Measurements from ENCODE around the gene GLRX3. TPM values are rescaled to one million over a fixed set of nuclear protein-coding genes. Genes with fewer than 3 reads are reported as not detected.
"Not testable (repeated sequence)": the region's sequence is repeated elsewhere in the genome, so short reads cannot be mapped to it uniquely, and the experiment has no call there.

The GLRX3 gene
- polyA plus RNA-seq = 10 to 100 TPM; 37.2 to 67.3 (median 65.7) TPM

GRCh38 chr10:130136226-130137089, at the start of gene GLRX3:
TSS of gene GLRX3 (plus strand) at chr10:130136391. CDS start at chr10:130136421, 30 bp downstream.
- H3K27ac ChIP-seq (ENCODE audit: low read depth, low read length) = no peak within 1 kb of the TSS
- WGBS, 3 donors = 0 to 1% (median 1%) methylated on average over 70 to 95 of the region's 96 CpGs

GRCh38 chr10:130090565-130090964, 45.6 kb upstream of the GLRX3 start:
- not testable (repeated sequence) for H3K27ac ChIP-seq (ENCODE audit: low read depth, low read length)
- WGBS, 3 donors = 82 to 91% (median 86%) methylated on average over 5 of the region's 5 CpGs

- 94 to 97% (median 95%) methylated on average over 6 of the region's 6 CpGs for WGBS, 3 donors
- H3K27ac ChIP-seq (ENCODE audit: low read depth, low read length) = no peak overlapping the region
These were observed 36.8 kb upstream of the GLRX3 start for GRCh38 chr10:130099344-130099743.

DNA sequence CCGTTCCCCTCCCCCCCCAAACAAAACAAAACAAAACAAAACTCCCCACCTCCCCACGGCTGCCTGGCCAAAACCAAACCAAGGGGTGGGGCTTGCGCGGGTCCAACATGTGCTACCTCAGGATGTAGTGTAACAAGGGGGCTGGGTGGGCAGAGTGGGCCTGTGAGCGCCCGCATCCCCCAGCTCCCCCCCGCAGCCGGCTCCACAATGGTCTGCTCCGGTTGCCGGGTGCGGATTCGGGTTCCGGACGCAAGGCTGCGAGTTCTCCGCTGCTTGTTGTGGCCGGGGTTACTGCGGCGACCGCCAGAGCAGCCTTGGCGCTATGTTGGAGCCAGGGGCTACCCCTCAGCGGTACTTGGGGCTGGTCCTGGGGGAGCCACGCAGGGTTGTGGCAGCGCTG, 30.5 kb upstream of the GLRX3 start:
- WGBS, 3 donors = 82 to 86% (median 85%) methylated on average over 24 of the region's 24 CpGs
- H3K27ac ChIP-seq (ENCODE audit: low read depth, low read length) = no peak overlapping the region

DNA sequence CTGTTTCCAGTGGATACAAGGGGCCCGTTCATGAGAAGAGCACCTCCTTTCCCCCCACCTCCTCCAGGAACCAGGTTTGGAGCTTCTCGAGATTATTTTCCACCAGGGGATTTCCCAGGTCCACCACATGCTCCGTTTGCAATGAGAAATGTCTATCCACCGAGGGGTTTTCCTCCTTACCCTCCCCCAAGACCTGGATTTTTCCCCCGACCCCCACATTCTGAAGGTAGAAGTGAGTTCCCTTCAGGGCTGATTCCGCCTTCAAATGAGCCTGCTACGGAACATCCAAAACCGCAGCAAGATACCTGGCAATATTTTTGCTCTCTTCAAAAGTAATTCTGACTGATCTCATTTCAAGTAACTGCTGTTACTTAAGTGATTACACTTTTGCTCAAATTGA, 28.0 kb upstream of the GLRX3 start:
- 78 to 87% (median 82%) methylated on average over 7 to 8 of the region's 8 CpGs for WGBS, 3 donors
- not testable (repeated sequence) for H3K27ac ChIP-seq (ENCODE audit: low read depth, low read length)

- 44 to 55% (median 52%) methylated on average over 6 of the region's 6 CpGs for WGBS, 3 donors
- no peak overlapping the region for H3K27ac ChIP-seq (ENCODE audit: low read depth, low read length)
These were observed 27.1 kb upstream of the GLRX3 start for GRCh38 chr10:130108934-130109604.

DNA sequence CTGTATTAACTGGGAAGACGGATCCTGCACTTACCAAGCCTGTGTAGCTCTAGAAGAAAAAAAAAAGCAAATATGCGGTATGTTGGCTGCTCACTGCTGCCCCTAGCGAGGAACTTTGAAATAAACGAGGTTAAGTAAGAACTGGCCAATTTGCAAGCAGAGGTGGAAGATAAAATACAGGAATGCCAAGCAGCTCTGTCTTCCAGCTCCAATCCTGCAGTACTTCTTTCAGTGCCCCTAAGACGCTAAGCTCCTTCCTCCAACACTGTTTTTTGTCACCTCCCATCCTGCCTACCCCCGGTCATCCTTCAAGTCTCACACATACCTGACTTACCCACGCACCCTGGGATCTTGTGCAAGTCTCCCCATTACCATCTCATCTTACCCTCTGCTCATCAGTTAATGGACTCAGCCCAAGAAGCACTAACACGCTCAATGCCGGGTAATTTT, 26.4 kb upstream of the GLRX3 start:
- 1 to 2% (median 1%) methylated on average over 9 of the region's 9 CpGs for WGBS, 3 donors

GRCh38 chr10:130110246-130111112, 25.7 kb upstream of the GLRX3 start, which contains the start of gene C10orf143:
TSS of gene C10orf143 (minus strand) at chr10:130110830. CDS start at chr10:130110772, 58 bp downstream.
- 0% methylated on average over 71 of the region's 71 CpGs for WGBS, 3 donors
- H3K27ac ChIP-seq (ENCODE audit: low read depth, low read length) = peak within 1 kb of the TSS; percentile 88

More for the DNA sequence above, 26.4 kb upstream of the GLRX3 start:
- peak overlapping the region; percentile 40 for H3K27ac ChIP-seq (ENCODE audit: low read depth, low read length)

- H3K27ac ChIP-seq (ENCODE audit: low read depth, low read length) = peak overlapping the region; percentile 77
- 1% methylated on average over 44 to 49 of the region's 49 CpGs for WGBS, 3 donors
These were observed 24.9 kb upstream of the GLRX3 start for GRCh38 chr10:130111113-130111851.

DNA sequence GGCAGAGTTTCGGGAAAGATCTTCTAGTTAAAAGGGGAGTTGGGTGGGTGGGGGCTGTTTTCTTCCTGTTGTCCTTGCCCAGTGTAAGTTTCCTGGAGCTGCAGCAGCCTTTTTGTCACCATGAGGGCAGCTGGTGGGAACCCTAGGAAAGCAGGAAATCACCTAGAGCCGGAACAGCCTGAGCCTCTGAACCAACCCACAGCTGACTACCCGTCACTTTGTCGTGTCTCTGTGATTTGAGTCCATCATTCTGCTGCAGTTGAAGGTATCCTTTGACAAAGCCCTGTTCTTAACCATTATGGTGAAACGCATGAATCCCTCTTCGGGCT, 24.4 kb upstream of the GLRX3 start:
- H3K27ac ChIP-seq (ENCODE audit: low read depth, low read length) = peak overlapping the region; percentile 77
- WGBS, 3 donors = 73 to 79% (median 77%) methylated on average over 6 of the region's 6 CpGs

DNA sequence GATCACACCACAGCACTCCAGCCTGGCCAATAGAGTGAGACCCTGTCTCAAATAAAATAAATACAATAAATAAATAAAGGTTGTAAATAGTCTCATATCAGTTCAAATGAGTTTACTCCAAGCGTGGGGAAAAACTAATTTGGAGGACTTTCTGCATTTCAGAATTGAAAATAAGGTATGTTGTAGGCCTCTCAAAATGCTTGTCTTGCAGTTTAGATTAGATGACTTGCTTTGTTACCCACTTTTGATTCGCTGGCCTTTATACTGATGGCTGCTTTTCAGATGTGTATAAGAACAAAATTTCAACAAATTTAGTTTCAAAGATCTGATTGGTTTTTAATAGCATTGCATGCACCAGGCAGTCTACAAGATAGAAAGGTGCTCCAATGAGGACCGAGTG, 23.4 kb upstream of the GLRX3 start:
- WGBS, 3 donors = 93 to 98% (median 96%) methylated on average over 3 of the region's 3 CpGs

DNA sequence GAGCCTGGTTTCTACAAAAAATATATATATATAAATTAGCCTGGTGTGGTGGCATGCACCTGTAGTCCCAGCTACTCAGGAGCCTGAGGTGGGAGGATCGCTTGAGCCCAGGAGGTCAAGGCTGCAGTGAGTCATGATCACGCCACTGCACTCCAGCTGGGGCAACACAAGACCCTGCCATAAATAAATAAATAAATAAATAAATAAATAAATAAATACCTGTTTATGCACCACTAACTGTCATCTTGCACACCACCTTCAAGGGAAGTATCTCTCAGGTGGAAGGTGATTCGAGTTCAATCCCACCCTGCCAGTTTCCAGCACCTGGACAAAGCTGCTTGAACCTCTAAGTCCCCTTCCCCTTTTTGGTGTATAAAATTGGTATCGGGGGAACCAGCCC, 19.2 kb upstream of the GLRX3 start:
- H3K27ac ChIP-seq (ENCODE audit: low read depth, low read length) = not testable (repeated sequence)
- WGBS, 3 donors = 96 to 98% (median 98%) methylated on average over 4 of the region's 4 CpGs

More for the DNA sequence above, 23.4 kb upstream of the GLRX3 start:
- no peak overlapping the region for H3K27ac ChIP-seq (ENCODE audit: low read depth, low read length)

- H3K27ac ChIP-seq (ENCODE audit: low read depth, low read length) = not testable (repeated sequence)
- WGBS, 3 donors = 64 to 79% (median 78%) methylated on average over 6 of the region's 6 CpGs
These were observed 18.7 kb upstream of the GLRX3 start for GRCh38 chr10:130117535-130117934.

DNA sequence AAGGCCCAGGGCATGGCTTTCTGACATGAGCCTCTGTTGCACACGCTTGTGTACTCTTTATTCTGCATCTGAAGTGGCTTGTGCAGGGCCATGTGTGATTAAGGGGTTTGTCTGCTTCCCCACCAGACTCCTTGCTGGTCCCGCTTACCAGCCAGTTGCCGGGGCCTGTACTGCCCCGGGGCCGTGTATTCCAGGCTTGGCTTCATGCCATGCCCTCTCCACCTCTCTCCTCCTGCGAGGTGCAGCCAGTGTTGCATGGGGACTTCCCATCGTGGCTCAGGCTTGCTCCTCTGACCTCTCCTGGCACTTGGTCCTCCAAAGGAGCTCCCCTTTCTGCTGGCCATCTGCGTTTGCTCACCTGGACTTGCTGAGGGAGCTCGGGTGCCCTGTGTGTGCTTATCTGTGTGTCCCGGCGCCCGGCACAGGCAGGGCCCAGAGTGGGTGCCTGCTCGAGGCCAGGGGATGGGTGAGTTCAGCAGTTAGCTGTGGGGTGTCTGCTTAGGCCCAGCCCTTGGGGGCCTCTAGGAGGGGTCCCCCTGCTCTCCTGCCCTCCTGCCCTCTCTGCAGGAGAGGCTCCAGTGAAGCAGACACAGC, 14.6 kb upstream of the GLRX3 start:
- 53 to 69% (median 66%) methylated on average over 13 of the region's 13 CpGs for whole genome bisulfite sequencing, 3 donors
- H3K27ac ChIP-seq (ENCODE audit: low read depth, low read length) = no peak overlapping the region

DNA sequence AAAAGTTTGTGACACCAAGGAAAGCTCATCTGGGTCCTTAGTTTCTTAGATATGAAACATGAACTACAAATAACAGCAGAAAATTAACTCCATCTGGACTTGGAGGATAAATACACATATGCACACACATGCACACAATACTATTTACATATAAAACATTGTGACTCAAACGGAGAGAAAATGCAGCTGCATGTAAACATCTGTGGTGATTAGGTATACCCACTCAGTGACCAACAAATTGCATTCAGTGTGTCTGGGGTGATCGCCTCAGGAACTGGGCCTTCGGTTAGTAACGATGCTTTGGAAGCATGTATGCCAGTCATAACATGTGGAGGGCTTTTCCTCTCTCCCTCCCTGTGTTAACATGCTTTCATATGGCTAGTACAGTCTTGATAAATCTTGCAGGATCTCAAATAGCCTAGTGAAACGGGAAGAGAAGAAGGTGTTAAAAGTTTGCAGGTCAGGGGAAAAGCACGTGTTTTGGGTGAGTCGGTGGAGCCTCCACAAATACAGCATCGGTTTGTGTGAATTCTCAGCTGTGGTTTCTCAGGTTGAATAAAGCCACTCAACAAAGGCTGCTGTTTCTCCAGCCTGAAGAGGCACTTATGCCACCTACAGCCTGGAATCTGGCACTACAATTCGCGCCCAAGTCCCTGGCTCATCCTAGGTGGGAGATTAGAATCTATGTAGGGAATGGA, 8.7 kb upstream of the GLRX3 start:
- no peak overlapping the region for H3K27ac ChIP-seq (ENCODE audit: low read depth, low read length)
- WGBS, 3 donors = 8 to 20% (median 16%) methylated on average over 10 of the region's 10 CpGs

- H3K27ac ChIP-seq (ENCODE audit: low read depth, low read length) = no peak overlapping the region
- 34 to 44% (median 42%) methylated on average over 3 of the region's 3 CpGs for WGBS, 3 donors
These were observed 8.0 kb upstream of the GLRX3 start for GRCh38 chr10:130128062-130128781.

Data from adipose tissue (tissue), 3 donors.